HFF-Myc (cell line): ENCODE results near the gene DHX34.

Source experiments
- DNase-seq: peaks from one replicate; pipeline ENCODE4 v3.0.0-alpha.2; 2011; ENCODE audit warnings: low read depth; ENCODE audit errors: extremely low read depth
- H3K4me3 ChIP-seq: replicated peaks from 2 replicates; pipeline ENCODE4 v1.5.1; 2011; ENCODE audit warnings: low read depth, mild to moderate bottlenecking, control low read depth, low read length
- TF ChIP-seq, protein P1 (sequence below): IDR thresholded peaks from 2 replicates; pipeline ENCODE4 v1.5.1; 2012; ENCODE audit warnings: mild to moderate bottlenecking, low read depth, low read length, control low read depth; ENCODE audit errors: missing control alignments

The DHX34 gene

DNA sequence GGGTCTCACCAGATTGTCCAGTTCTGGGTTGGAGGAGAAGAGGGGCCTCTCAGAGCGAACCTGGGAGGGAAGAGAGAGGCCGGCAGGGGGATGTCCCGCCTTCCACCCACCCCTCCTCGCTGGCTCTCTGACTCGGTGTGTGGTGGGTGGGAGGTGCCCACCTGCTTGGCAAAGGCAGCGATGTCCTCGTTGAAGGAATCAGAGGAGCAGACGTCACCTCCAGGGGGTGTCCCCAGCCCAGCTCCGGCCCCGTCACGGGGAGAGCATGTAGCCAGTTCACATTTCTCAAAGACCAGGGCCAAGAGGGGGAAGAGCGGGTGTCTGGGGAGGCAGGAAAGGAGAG is 67.5 kb downstream of the DHX34 start:
- no peak for DNase-seq
- H3K4me3 ChIP-seq, result no peak overlapping the region
- TF ChIP-seq, protein P1, sequence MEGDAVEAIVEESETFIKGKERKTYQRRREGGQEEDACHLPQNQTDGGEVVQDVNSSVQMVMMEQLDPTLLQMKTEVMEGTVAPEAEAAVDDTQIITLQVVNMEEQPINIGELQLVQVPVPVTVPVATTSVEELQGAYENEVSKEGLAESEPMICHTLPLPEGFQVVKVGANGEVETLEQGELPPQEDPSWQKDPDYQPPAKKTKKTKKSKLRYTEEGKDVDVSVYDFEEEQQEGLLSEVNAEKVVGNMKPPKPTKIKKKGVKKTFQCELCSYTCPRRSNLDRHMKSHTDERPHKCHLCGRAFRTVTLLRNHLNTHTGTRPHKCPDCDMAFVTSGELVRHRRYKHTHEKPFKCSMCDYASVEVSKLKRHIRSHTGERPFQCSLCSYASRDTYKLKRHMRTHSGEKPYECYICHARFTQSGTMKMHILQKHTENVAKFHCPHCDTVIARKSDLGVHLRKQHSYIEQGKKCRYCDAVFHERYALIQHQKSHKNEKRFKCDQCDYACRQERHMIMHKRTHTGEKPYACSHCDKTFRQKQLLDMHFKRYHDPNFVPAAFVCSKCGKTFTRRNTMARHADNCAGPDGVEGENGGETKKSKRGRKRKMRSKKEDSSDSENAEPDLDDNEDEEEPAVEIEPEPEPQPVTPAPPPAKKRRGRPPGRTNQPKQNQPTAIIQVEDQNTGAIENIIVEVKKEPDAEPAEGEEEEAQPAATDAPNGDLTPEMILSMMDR, result no peak

DNA sequence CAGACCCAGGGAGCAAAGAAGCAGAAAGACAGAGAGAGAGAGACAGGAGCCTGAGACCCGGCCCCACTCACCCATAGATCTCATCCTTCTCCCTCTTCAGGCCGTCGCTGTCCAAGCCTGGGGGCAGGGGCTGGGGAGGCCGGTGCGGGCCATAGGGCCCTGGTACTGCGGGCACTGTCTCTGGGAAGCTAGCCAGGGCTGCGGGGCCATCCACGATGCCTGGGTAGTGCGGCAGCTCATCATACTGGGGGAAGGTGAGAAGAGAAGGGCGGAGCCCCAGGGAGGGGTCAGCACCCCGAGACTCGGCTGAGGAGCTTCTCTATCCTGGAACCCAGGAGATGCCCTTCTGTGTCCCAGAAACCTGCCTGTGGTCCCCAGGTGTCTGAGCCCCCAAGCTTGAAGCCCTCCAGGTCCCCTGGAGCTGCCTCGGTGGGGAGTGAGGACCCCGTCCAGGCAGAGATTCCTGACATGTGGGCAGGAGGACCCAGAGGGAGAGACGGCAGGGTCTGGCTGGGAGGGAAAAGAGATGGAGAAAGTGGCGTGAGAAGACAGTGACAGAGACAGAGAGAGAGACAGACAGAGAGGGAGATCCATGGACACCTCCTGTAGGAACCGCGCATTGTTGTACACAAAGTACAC is 68.1 kb downstream of the DHX34 start:
- DNase-seq, result no peak
- TF ChIP-seq, protein P1, result no peak
- H3K4me3 ChIP-seq, result no peak overlapping the region; the same call in 1 of the 2 replicates

DNA sequence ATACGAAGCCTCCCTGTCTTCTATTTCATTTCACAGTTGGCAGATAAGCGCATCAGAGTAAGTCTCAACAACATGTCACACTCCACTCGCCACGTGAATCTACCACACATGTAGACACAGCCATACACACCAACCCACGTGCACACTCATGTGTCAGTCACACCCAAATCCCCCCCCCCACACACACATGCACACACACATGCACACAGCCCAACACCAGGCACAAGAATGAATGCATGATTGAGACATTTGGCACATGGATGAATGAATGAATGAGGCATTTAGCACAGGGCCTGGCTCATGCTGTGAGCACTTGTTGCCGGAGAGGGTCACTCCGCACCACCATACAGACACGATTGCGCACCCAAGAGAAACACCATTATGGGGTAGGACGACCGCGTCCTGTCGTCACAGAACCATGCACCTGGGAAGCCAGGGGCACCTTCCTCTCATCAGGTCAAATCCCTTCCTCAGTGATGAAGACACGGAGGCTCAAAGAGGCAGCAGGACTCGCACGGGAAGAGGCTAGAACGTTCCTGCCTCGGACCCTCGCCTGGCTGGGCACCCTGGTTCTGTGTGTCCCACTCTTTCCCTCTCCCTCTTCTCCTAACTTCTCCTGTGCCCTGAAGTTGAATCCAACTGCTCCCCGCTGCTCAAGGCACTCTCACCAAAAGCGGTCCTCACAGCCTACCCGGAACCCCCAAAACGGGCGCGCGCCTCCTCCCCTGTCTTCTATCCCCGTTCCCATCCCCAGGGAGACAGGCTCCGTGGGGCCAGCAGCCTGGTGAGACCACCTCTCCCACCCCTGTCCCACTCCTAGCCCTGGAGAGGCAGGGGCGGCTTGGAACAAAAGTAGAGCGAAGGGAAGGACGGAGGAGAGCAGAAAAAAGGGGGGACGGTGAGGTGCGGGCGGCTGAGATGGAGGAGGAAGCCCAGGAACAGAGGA is 68.9 kb downstream of the DHX34 start:
- DNase-seq, result no peak
- H3K4me3 ChIP-seq, result peak overlapping the region; percentile 41
- TF ChIP-seq, protein P1, result no peak

DNA sequence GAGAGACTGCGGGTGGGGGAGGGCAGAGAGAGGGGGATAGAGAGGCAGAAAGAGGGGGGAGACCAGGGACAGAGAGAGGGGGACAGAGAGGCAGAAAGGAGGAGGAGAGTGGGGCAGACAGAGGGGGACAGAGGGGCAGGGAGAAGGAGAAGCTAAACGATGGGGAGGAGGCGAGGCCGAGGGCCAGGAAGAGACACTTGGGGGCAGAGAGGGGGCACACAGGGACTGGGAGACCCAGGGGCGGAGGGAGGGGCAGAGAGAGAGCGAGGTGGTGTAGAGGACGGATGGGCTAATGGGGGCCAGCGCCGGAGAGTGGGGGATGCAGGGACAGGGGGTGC is 69.5 kb downstream of the DHX34 start:
- DNase-seq, result no peak
- H3K4me3 ChIP-seq, result peak overlapping the region; percentile 41
- TF ChIP-seq, protein P1, result no peak

DNA sequence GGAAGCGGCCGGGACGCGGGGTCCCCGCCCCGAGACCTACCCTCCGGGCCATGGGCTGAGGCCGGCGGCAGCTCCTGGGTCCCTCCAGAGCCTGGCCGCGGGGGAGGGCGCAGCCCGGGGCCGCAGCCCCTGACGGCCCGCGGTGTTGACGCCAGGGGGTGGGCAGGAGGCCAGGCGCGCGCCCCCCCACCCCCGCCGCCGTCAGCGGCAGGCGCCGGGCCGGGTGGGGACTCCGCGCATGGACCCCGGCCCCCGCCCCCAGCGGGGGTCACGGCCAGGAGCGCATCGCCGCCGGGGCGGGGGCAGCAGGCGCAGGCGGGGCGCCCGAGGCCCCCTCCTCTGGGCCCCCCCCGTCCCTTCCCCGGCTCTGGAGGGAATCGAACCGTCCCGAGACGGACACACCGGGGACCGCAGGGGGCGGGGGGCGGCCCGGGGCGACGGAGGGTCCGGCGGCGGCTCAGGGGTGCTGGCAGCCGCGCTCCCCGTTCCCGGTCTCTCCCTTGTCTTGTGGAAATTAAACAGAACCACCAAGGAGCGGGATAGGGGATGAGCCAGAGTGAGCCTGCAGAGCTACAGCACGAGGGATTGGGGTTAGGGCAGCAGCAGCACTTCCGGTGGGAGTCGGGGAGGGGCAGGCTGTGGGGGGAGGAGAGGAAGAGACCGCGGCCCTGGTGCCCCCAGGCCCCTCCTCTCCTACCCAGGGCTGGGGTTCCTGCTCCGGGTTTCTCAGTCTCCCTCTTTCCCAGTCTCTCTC is 70.1 kb downstream of the DHX34 start, which contains the start of gene MEIS3:
TSS of gene MEIS3 (minus strand) at position 498 of the 754 bp plus-strand sequence. CDS start at position 52, 446 bp downstream.
- TF ChIP-seq, protein P1, result no peak
- peak within 1 kb of the TSS; percentile 41 for H3K4me3 ChIP-seq
- no peak for DNase-seq

DNA sequence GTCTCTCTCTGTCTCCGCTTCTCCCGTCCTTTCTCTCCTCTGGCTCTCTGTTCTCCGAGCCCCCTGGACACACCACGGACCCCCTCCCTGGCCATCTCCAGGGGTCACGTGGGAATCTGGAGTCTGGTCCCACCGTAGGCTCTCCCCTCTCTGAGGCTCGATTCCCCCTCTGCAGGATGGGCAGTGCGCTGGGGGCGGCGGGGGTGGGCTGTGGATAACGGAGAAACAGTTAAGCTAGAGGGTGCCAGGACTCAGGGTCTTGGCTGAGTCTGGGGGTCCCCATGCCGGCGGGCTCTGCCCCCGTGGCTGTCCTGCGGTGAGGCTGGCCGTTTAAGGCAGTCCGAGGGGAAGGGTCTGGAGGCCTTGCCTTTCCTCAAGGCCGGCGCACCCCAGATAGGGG is 70.7 kb downstream of the DHX34 start:
- no peak overlapping the region for H3K4me3 ChIP-seq
- DNase-seq, result no peak
- TF ChIP-seq, protein P1, result no peak
